SK-N-SH (cell line): Measurements from ENCODE around the gene NUDCD3. TPM values are rescaled to one million over a fixed set of nuclear protein-coding genes. Genes with fewer than 3 reads are reported as not detected.

Experiments used
- CTCF ChIA-PET: fragments of 300-600, 350-600 bp; formaldehyde crosslinking; extraction: SDS; loops from one replicate; lab custom pipeline; 2021; lab: Yijun Ruan, JAX
- POLR2A ChIA-PET: fragments of 350-600 bp; sonication (Branson Sonifier 250); formaldehyde crosslinking; extraction: SDS; loops from one replicate; lab custom pipeline; 2020; ENCODE audit warnings: antibody characterized with exemption, inconsistent platforms; lab: Yijun Ruan, JAX
- DNase-seq: peaks from one replicate; pipeline ENCODE4 v3.0.0; 2012
- H2AFZ ChIP-seq: fragments of 200-600 bp; sonication (generic); 2 replicates; pipeline ENCODE4 v1.8.1; 2016; ENCODE audit warnings: antibody characterized with exemption, mild to moderate bottlenecking, low read depth
- H3F3A ChIP-seq: fragments of 200-600 bp; sonication (generic); replicated peaks from 2 replicates; pipeline ENCODE3; 2016; ENCODE audit warnings: antibody characterized with exemption, mild to moderate bottlenecking; ENCODE audit not compliant: insufficient read depth
- H3K27ac ChIP-seq, 2 experiments: fragments of 200-500 bp in 1 of 2; fragments of 200-600 bp in 1 of 2; sonication (Bioruptor generic) in 1 of 2; sonication (generic), shearing (Covaris generic) in 1 of 2; 2 replicates each; pipeline versions ENCODE4 v1.5.1 to v1.6.1; 2014 to 2016; ENCODE audit warnings: low read depth in 2 of 2, inconsistent platforms in 1 of 2, low read length in 1 of 2, mild to moderate bottlenecking in 1 of 2, mixed read lengths in 1 of 2
- H3K27me3 ChIP-seq: fragments of 200-600 bp; sonication (generic), shearing (Covaris generic); 2 replicates; pipeline ENCODE4 v1.6.1; 2016; ENCODE audit warnings: mixed run types; ENCODE audit not compliant: insufficient read depth
- H3K36me3 ChIP-seq, 2 experiments: fragments of 200-500 bp in 1 of 2; fragments of 200-600 bp in 1 of 2; sonication (Bioruptor generic) in 1 of 2; sonication (generic) in 1 of 2; replicated peaks in 1 of 2; 2 replicates each; pipeline versions ENCODE3 to v1.5.1; 2014 to 2016; ENCODE audit warnings: low read length in 1 of 2, mild to moderate bottlenecking in 1 of 2; ENCODE audit not compliant: insufficient read depth in 2 of 2, control insufficient read depth in 1 of 2
- H3K4me1 ChIP-seq, 2 experiments: fragments of 200-500 bp in 1 of 2; fragments of 200-600 bp in 1 of 2; sonication (Bioruptor generic) in 1 of 2; sonication (generic), shearing (Covaris generic) in 1 of 2; 2 replicates each; pipeline versions ENCODE4 v1.5.1 to v1.6.1; 2014 to 2016; ENCODE audit warnings: low read depth in 1 of 2, low read length in 1 of 2, mixed run types in 1 of 2; ENCODE audit not compliant: insufficient read depth in 2 of 2, control insufficient read depth in 1 of 2
- H3K4me2 ChIP-seq: fragments of 200-600 bp; sonication (generic), shearing (Covaris generic); 2 replicates; pipeline ENCODE4 v1.6.1; 2017; ENCODE audit warnings: mixed run types
- H3K4me3 ChIP-seq, 2 experiments: fragments of 200-500 bp in 1 of 2; fragments of 200-600 bp in 1 of 2; sonication (Bioruptor generic) in 1 of 2; sonication (generic), shearing (Covaris generic) in 1 of 2; 2 replicates each; pipeline versions ENCODE4 v1.5.1 to v1.8.1; 2014 to 2016; ENCODE audit warnings: low read depth in 2 of 2, inconsistent platforms in 1 of 2, low read length in 1 of 2, mild to moderate bottlenecking in 1 of 2, mixed read lengths in 1 of 2, moderate library complexity in 1 of 2
- H3K79me2 ChIP-seq: fragments of 200-600 bp; sonication (generic); 2 replicates; pipeline ENCODE4 v1.8.1; 2017; ENCODE audit warnings: mild to moderate bottlenecking; ENCODE audit not compliant: insufficient read depth
- H3K9ac ChIP-seq: fragments of 200-600 bp; sonication (generic); 2 replicates; pipeline ENCODE4 v1.6.1; 2017; ENCODE audit warnings: mixed run types
- H3K9me2 ChIP-seq: fragments of 200-600 bp; sonication (generic); 2 replicates; pipeline ENCODE4 v1.6.1; 2017; ENCODE audit warnings: mixed run types
- H3K9me3 ChIP-seq: fragments of 200-600 bp; sonication (generic); 2 replicates; pipeline ENCODE4 v1.6.1; 2017; ENCODE audit warnings: mixed run types, mild to moderate bottlenecking, moderate library complexity
- H4K20me1 ChIP-seq: fragments of 200-600 bp; sonication (generic); 2 replicates; pipeline ENCODE4 v1.6.1; 2017; ENCODE audit warnings: mild to moderate bottlenecking, mixed run types; ENCODE audit not compliant: insufficient read depth
- ELF1 ChIP-seq: IDR thresholded peaks from 2 replicates; pipeline ENCODE4 v1.4.0; 2012
- EP300 ChIP-seq, 2 experiments: IDR thresholded peaks; 2 replicates each; pipeline versions ENCODE4 v1.4.0 to v1.6.1; 2012; ENCODE audit warnings: borderline replicate concordance in 1 of 2, low read depth in 1 of 2, low read length in 1 of 2
- EZH2phosphoT487 ChIP-seq: fragments of 200-600 bp; sonication (generic); IDR thresholded peaks from 2 replicates; pipeline ENCODE4 v1.6.1; 2017; ENCODE audit warnings: low read depth, mixed run types, mild to moderate bottlenecking, antibody characterized with exemption, moderate library complexity, borderline replicate concordance
- FOXM1 ChIP-seq: IDR thresholded peaks from 2 replicates; pipeline ENCODE4 v1.4.0; 2012; ENCODE audit warnings: low read depth, mild to moderate bottlenecking
- GATA2 ChIP-seq: sonication (generic); formaldehyde crosslinking; IDR thresholded peaks from 2 replicates; pipeline ENCODE4 v1.5.0; 2020; ENCODE audit warnings: mild to moderate bottlenecking, missing genetic modification reagents
- JUND ChIP-seq: IDR thresholded peaks from 2 replicates; pipeline ENCODE4 v1.4.0; 2012
- MEF2A ChIP-seq: IDR thresholded peaks from 2 replicates; pipeline ENCODE4 v1.4.0; 2012; ENCODE audit warnings: low read depth, borderline replicate concordance
- MXI1 ChIP-seq: IDR thresholded peaks from 2 replicates; pipeline ENCODE4 v1.6.1; 2012; ENCODE audit warnings: mild to moderate bottlenecking, low read depth, low read length, improper control_type of control experiment
- NFIC ChIP-seq: IDR thresholded peaks from 2 replicates; pipeline ENCODE4 v1.4.0; 2012; ENCODE audit warnings: borderline replicate concordance
- NRF1 ChIP-seq: IDR thresholded peaks from 2 replicates; pipeline ENCODE4 v1.6.1; 2012; ENCODE audit warnings: low read depth, mild to moderate bottlenecking, low read length
- RCOR1 ChIP-seq: fragments of 150-350 bp; IDR thresholded peaks from 2 replicates; pipeline ENCODE4 v1.6.1; 2017; ENCODE audit warnings: antibody characterized with exemption, low read length
- RFX5 ChIP-seq: IDR thresholded peaks from 2 replicates; pipeline ENCODE4 v1.6.1; 2012; ENCODE audit warnings: mild to moderate bottlenecking, improper control_type of control experiment, low read length
- RXRA ChIP-seq: IDR thresholded peaks from 2 replicates; pipeline ENCODE4 v1.4.0; 2012; ENCODE audit warnings: low read depth, mild to moderate bottlenecking, borderline replicate concordance
- TEAD4 ChIP-seq: IDR thresholded peaks from 2 replicates; pipeline ENCODE4 v1.4.0; 2012; ENCODE audit warnings: mild to moderate bottlenecking, borderline replicate concordance; ENCODE audit not compliant: insufficient read depth
- WGBS: methylation state at CpG from one replicate; pipeline ENCODE4 v1.1.6; 2017; ENCODE audit warnings: low lambda C conversion rate; 5-methylcytosine and 5-hydroxymethylcytosine counted together
- polyA plus RNA-seq, 3 experiments: library from polyadenylated mRNA; depleted of rRNA; stranded (reverse); fragments of >200 nt; gene quantifications; 2 replicates each; pipeline ENCODE4 v1.2.3, GENCODE V29; 2012
- TF ChIP-seq, protein P1 (sequence below): fragments of 150-350 bp; IDR thresholded peaks from 2 replicates; pipeline ENCODE4 v1.6.1; 2016; ENCODE audit warnings: mild to moderate bottlenecking, low read depth, low read length
- TF ChIP-seq, protein P2 (sequence below): fragments of 200-600 bp; sonication (generic); IDR thresholded peaks from 2 replicates; pipeline ENCODE4 v1.6.1; 2017; ENCODE audit warnings: antibody characterized with exemption, mild to moderate bottlenecking, moderate library complexity
- TF ChIP-seq, protein P3 (sequence below): IDR thresholded peaks from 2 replicates; pipeline ENCODE4 v1.6.1; 2012; ENCODE audit warnings: mild to moderate bottlenecking, low read depth, low read length, moderate library complexity
- TF ChIP-seq, protein P4 (sequence below): IDR thresholded peaks from 2 replicates; pipeline ENCODE4 v1.4.0; 2012; ENCODE audit warnings: low read depth, borderline replicate concordance
- TF ChIP-seq, protein P5 (sequence below): fragments of 150-350 bp; IDR thresholded peaks from 2 replicates; pipeline ENCODE4 v1.6.1; 2017; ENCODE audit warnings: antibody characterized with exemption, low read length, low read depth, borderline replicate concordance

NUDCD3 gene
- polyA plus RNA-seq, 1 of the 3 experiments (the other 2 are of a cell fraction) = 66.0 TPM

DNA sequence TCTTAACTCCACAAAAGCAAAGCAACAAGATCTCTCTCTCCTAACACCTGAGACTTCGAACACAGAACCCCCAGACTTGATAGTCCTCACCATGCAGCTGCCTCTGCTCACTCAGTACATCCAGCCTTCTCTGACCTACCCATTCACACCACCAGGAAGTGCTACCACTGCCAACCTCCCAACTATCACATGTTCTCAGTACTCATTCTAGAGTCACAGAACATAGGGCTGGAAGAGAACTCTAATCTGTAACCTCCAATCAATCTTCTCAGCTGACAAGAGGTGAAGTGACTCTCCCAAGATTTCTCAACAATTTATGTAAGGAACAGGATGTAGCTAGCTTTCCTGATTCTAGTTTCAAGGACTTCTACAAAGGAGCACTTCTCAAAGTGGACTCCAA is 3.8 kb downstream of the NUDCD3 start:
- Histone ChIP-seq H4K20me1 (no peaks in the 10 kb centered on the region; the same call in 1 of the 2 replicates), H3K9ac (no peak overlapping the region), H3K79me2 (peaks cover 87% of the 10 kb centered on the region), H3K9me3 (peaks cover 15% of the 10 kb centered on the region), H3K4me2 (no peak overlapping the region; the same call in 1 of the 2 replicates), H3K4me3 (no peak overlapping the region), H3K9me2 (no peaks in the 10 kb centered on the region), H3K27ac (no peak overlapping the region), H3K36me3 (peaks cover 49 to 53% of the 10 kb centered on the region in 2 experiments), H3K4me1 (peaks cover 10 to 22% of the 10 kb centered on the region in 2 experiments; a peak in 3 of 4 replicates), H3K27me3 (no peaks in the 10 kb centered on the region), H3F3A (no peaks in the 10 kb centered on the region), H2AFZ (no peak overlapping the region)
- 94% methylated on average over 1 of the region's 1 CpG for WGBS
- DNase-seq = no peak
- TF ChIP-seq MEF2A (no peak), RCOR1 (no peak), RXRA (no peak), JUND (no peak), MXI1 (no peak), NFIC (no peak), TEAD4 (no peak)
- TF ChIP-seq, protein P1, sequence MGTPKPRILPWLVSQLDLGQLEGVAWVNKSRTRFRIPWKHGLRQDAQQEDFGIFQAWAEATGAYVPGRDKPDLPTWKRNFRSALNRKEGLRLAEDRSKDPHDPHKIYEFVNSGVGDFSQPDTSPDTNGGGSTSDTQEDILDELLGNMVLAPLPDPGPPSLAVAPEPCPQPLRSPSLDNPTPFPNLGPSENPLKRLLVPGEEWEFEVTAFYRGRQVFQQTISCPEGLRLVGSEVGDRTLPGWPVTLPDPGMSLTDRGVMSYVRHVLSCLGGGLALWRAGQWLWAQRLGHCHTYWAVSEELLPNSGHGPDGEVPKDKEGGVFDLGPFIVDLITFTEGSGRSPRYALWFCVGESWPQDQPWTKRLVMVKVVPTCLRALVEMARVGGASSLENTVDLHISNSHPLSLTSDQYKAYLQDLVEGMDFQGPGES = no peak
- TF ChIP-seq, protein P2, sequence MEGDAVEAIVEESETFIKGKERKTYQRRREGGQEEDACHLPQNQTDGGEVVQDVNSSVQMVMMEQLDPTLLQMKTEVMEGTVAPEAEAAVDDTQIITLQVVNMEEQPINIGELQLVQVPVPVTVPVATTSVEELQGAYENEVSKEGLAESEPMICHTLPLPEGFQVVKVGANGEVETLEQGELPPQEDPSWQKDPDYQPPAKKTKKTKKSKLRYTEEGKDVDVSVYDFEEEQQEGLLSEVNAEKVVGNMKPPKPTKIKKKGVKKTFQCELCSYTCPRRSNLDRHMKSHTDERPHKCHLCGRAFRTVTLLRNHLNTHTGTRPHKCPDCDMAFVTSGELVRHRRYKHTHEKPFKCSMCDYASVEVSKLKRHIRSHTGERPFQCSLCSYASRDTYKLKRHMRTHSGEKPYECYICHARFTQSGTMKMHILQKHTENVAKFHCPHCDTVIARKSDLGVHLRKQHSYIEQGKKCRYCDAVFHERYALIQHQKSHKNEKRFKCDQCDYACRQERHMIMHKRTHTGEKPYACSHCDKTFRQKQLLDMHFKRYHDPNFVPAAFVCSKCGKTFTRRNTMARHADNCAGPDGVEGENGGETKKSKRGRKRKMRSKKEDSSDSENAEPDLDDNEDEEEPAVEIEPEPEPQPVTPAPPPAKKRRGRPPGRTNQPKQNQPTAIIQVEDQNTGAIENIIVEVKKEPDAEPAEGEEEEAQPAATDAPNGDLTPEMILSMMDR = no peak
- TF ChIP-seq, protein P3, sequence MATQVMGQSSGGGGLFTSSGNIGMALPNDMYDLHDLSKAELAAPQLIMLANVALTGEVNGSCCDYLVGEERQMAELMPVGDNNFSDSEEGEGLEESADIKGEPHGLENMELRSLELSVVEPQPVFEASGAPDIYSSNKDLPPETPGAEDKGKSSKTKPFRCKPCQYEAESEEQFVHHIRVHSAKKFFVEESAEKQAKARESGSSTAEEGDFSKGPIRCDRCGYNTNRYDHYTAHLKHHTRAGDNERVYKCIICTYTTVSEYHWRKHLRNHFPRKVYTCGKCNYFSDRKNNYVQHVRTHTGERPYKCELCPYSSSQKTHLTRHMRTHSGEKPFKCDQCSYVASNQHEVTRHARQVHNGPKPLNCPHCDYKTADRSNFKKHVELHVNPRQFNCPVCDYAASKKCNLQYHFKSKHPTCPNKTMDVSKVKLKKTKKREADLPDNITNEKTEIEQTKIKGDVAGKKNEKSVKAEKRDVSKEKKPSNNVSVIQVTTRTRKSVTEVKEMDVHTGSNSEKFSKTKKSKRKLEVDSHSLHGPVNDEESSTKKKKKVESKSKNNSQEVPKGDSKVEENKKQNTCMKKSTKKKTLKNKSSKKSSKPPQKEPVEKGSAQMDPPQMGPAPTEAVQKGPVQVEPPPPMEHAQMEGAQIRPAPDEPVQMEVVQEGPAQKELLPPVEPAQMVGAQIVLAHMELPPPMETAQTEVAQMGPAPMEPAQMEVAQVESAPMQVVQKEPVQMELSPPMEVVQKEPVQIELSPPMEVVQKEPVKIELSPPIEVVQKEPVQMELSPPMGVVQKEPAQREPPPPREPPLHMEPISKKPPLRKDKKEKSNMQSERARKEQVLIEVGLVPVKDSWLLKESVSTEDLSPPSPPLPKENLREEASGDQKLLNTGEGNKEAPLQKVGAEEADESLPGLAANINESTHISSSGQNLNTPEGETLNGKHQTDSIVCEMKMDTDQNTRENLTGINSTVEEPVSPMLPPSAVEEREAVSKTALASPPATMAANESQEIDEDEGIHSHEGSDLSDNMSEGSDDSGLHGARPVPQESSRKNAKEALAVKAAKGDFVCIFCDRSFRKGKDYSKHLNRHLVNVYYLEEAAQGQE = no peak
- ChIA-PET POLR2A (no interaction called here), CTCF (interaction anchor here (1.2 to 1.8 kb wide), 4 partner anchors 9 to 272 kb away, joined by 3 to 6 read pairs (median 4); no protein-coding TSS in a partner anchor)

DNA sequence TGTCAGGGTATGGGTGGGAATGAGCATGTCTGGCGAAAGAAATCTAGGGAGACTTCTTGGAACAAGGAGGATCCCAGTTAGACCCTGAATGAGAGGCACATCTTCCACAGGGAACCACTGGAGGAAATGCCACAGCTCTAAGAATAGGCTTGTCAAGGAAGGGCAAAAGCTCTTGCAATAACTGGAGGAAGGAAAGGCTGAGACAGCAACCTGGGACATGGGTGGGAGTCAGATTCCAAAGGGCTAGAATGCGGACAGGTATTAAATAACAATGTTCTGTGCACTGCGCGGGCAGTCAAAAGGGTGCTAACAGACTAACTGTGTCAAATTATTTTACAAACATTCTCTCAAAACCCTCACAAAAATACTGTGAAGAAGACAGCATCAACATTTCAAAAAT is 4.5 kb downstream of the NUDCD3 start:
- no peaks in the 10 kb centered on the region for H3K9me2 ChIP-seq
- no peaks in the 10 kb centered on the region for H3F3A ChIP-seq
- H3K9ac ChIP-seq = no peak overlapping the region
- no peaks in the 10 kb centered on the region for H3K27me3 ChIP-seq
- H3K36me3 ChIP-seq = peaks cover 56 to 60% of the 10 kb centered on the region in 2 experiments
- WGBS = 98% methylated on average over 4 of the region's 4 CpGs
- ChIA-PET POLR2A (no interaction called here), CTCF (interaction anchor here (0.6 to 1.8 kb wide), 3 partner anchors 9 to 271 kb away, joined by 3 to 4 read pairs (median 4); no protein-coding TSS in a partner anchor)
- peaks cover 94% of the 10 kb centered on the region for H3K79me2 ChIP-seq
- peaks cover 10 to 19% of the 10 kb centered on the region in 2 experiments; a peak in 3 of 4 replicates for H3K4me1 ChIP-seq
- no peaks in the 10 kb centered on the region; the same call in 1 of the 2 replicates for H4K20me1 ChIP-seq
- peaks cover 15% of the 10 kb centered on the region for H3K9me3 ChIP-seq
- H3K4me2 ChIP-seq = no peak overlapping the region
- DNase-seq = no peak
- no peak overlapping the region for H3K4me3 ChIP-seq
- no peak overlapping the region for H2AFZ ChIP-seq
- no peak overlapping the region for H3K27ac ChIP-seq
- TF ChIP-seq ELF1 (no peak), NRF1 (no peak), RFX5 (no peak), EZH2phosphoT487 (no peak), EP300 (IDR thresholded peaks at IDR 0.05; ENCODE audit: borderline replicate concordance in 1 of 2, low read depth in 1 of 2, low read length in 1 of 2) (no peak), FOXM1 (no peak), GATA2 (no peak)
- TF ChIP-seq, protein P4, sequence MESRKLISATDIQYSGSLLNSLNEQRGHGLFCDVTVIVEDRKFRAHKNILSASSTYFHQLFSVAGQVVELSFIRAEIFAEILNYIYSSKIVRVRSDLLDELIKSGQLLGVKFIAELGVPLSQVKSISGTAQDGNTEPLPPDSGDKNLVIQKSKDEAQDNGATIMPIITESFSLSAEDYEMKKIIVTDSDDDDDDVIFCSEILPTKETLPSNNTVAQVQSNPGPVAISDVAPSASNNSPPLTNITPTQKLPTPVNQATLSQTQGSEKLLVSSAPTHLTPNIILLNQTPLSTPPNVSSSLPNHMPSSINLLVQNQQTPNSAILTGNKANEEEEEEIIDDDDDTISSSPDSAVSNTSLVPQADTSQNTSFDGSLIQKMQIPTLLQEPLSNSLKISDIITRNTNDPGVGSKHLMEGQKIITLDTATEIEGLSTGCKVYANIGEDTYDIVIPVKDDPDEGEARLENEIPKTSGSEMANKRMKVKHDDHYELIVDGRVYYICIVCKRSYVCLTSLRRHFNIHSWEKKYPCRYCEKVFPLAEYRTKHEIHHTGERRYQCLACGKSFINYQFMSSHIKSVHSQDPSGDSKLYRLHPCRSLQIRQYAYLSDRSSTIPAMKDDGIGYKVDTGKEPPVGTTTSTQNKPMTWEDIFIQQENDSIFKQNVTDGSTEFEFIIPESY = no peak
- TF ChIP-seq, protein P5, sequence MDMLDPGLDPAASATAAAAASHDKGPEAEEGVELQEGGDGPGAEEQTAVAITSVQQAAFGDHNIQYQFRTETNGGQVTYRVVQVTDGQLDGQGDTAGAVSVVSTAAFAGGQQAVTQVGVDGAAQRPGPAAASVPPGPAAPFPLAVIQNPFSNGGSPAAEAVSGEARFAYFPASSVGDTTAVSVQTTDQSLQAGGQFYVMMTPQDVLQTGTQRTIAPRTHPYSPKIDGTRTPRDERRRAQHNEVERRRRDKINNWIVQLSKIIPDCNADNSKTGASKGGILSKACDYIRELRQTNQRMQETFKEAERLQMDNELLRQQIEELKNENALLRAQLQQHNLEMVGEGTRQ = no peak
